T-helper 2 cell treated with Interferon-gamma antibody and Interleukin-4, amounts not matched to agents 5 μg/mL and 100 μg/mL, for 36 hours (primary cell): ENCODE data around the gene SRP72.

Source experiments
- DNase-seq: peaks from one replicate; pipeline ENCODE4 v3.0.0; 2021; ENCODE audit warnings: low spot score
- H3K27ac Mint-ChIP-seq: one replicate; pipeline ENCODE4 v1.8.0; 2021; ENCODE audit warnings: mild to moderate bottlenecking, mixed read lengths
- H3K27me3 Mint-ChIP-seq: one replicate; pipeline ENCODE4 v1.8.0; 2021; ENCODE audit warnings: low read depth, mixed read lengths
- H3K36me3 Mint-ChIP-seq: one replicate; pipeline ENCODE4 v1.8.0; 2021; ENCODE audit warnings: low read depth, mixed read lengths
- H3K4me1 Mint-ChIP-seq: one replicate; pipeline ENCODE4 v1.8.0; 2021; ENCODE audit warnings: low read depth, mixed read lengths
- H3K4me3 Mint-ChIP-seq: one replicate; pipeline ENCODE4 v1.8.0; 2022; ENCODE audit warnings: mild to moderate bottlenecking, moderate library complexity, mixed read lengths
- H3K9me3 Mint-ChIP-seq: one replicate; pipeline ENCODE4 v1.8.0; 2021; ENCODE audit warnings: mixed read lengths

The SRP72 gene

DNA sequence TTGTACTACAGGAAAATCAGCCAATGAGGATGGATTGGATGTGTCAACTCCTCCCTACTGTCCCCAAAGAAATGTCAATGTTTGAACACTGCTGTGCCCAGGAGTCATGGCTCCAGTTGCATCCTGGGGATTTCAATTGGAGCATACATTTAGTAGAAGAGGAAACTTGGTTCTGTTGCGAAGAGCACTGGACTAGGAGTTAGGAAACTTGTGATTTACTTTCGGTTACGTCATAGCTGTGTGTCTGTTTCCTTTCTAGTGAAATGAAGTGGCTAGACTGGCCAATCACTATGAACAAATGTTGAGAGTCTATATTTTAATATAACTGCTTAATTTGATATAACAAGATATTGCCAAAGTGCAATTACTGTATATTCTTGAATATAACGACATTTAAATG, 73.4 kb downstream of the SRP72 start:
- Mint-ChIP-seq H3K4me1 (peaks cover 5% of the 10 kb centered on the region), H3K27me3 (peaks cover 13% of the 10 kb centered on the region), H3K36me3 (no peaks in the 10 kb centered on the region), H3K4me3 (no peak overlapping the region), H3K9me3 (no peaks in the 10 kb centered on the region), H3K27ac (no peak overlapping the region)
- no peak for DNase-seq

DNA sequence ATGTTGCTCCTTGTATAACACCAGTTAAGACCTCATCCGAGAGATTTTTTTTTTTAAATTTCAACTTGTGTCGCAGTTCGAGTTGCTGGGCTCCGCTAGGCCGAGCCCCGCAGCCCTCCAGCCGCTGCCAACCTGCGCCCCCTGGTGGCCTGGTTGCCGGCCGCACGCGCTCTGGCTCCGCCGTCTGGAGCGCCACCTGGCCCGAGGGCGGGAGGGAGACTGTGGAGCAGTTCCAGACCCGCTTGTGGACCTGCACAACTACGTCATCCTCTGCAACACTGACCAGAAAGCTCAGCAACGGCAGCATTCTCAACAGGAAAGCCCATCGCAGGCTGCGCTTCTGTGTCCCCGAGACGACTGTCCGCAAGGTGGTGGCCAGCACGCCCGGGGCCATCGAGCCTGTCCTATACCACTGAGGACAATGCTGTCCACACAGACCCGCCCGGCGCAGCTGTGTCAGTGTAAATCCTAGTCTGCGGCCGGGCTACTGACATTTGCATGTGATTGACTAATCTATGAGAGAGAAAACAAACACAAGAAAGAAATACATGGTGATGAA, 77.2 kb downstream of the SRP72 start:
- DNase-seq = peak; percentile 81
- no peak overlapping the region for H3K27ac Mint-ChIP-seq
- H3K36me3 Mint-ChIP-seq = no peaks in the 10 kb centered on the region
- H3K4me1 Mint-ChIP-seq = peaks cover 9% of the 10 kb centered on the region
- H3K4me3 Mint-ChIP-seq = peak overlapping the region; percentile 65
- no peaks in the 10 kb centered on the region for H3K9me3 Mint-ChIP-seq
- peaks cover 20% of the 10 kb centered on the region for H3K27me3 Mint-ChIP-seq

DNA sequence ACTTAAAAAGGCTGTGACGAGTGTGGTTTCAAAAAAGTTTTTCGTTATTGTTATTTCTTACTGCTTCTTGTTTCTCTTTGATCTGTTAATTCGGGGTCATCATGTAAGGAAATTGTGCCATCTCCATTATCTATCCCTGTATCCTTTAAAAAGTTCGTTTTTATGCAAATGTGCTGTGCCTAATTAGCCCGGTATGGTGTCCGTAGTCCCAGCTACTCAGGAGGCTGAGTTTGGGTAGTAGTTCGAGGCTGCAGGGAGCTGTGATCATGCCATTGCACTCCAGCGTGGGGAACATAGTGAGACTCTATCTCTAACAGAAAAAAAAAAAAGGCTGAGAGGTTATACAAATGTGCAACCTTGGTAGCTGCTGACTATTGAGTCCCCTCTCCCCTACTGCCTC, 83.2 kb downstream of the SRP72 start:
- no peak for DNase-seq
- Mint-ChIP-seq H3K36me3 (no peaks in the 10 kb centered on the region), H3K27ac (no peak overlapping the region), H3K27me3 (peaks cover 21% of the 10 kb centered on the region), H3K9me3 (no peaks in the 10 kb centered on the region), H3K4me1 (peaks cover 4% of the 10 kb centered on the region), H3K4me3 (no peak overlapping the region)

DNA sequence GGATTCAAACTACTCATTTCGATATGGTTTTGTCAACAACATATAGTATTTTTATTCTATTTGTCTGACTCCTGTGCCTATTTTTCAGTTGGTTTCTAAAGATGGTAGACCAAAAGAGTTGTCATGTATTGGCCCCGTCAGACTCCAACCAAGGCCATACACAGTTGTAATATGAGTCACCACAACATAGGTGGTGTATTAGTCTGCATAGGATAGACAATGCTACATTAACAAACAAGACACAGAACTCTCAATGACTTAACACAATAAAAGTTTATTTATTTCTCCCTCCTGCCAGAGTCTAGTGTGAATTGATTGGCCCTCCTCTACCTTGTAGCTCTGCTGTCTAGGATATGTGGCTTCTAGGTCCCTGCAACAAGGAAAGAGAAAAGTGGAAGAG, 84.1 kb downstream of the SRP72 start:
- DNase-seq = no peak
- H3K36me3 Mint-ChIP-seq = no peaks in the 10 kb centered on the region
- H3K9me3 Mint-ChIP-seq = no peaks in the 10 kb centered on the region
- no peak overlapping the region for H3K27ac Mint-ChIP-seq
- H3K27me3 Mint-ChIP-seq = peaks cover 22% of the 10 kb centered on the region
- peaks cover 4% of the 10 kb centered on the region for H3K4me1 Mint-ChIP-seq
- no peak overlapping the region for H3K4me3 Mint-ChIP-seq

DNA sequence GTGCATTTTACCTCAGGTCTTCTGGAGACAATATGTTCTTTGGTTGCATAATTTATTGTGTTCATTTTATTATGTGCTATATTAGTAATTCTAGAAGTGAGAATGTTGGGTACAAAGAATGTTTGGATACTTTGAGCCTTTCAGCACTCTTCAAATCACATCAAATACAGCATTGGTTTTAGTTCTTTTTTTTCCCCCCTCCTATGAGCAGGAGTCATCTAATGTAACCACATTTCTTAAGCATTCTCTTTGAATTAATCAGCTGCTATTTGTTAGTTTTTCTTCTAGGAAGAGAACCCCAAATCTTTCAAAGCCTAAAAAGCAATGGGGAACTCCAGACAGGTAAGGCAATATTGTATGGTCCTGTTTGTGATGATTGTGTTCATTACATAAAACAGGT, 84.9 kb downstream of the SRP72 start:
- H3K27ac Mint-ChIP-seq = no peak overlapping the region
- H3K36me3 Mint-ChIP-seq = no peaks in the 10 kb centered on the region
- no peak overlapping the region for H3K4me3 Mint-ChIP-seq
- peaks cover 22% of the 10 kb centered on the region for H3K27me3 Mint-ChIP-seq
- DNase-seq = no peak
- H3K9me3 Mint-ChIP-seq = no peaks in the 10 kb centered on the region
- H3K4me1 Mint-ChIP-seq = peaks cover 4% of the 10 kb centered on the region
